GM18867 (cell line): ENCODE results near the gene ETNK1.

Source experiments
- ATAC-seq: cut with Tn5 transposase; IDR thresholded peaks from one replicate; pipeline ENCODE4 v1.9.1; 2021; ENCODE audit warnings: mild to moderate bottlenecking, moderate library complexity; ENCODE audit not compliant: unreplicated experiment

Gene ETNK1

GRCh38 chr12:22631863-22632463, 7.0 kb downstream of the ETNK1 start:
- no peak for ATAC-seq

- ATAC-seq, result no peak
These were observed 9.9 kb downstream of the ETNK1 start for GRCh38 chr12:22634883-22635282.

- ATAC-seq, result no peak
These were observed 10.8 kb downstream of the ETNK1 start for GRCh38 chr12:22635812-22636211.

GRCh38 chr12:22640851-22641250, 15.9 kb downstream of the ETNK1 start:
- ATAC-seq, result no peak

DNA sequence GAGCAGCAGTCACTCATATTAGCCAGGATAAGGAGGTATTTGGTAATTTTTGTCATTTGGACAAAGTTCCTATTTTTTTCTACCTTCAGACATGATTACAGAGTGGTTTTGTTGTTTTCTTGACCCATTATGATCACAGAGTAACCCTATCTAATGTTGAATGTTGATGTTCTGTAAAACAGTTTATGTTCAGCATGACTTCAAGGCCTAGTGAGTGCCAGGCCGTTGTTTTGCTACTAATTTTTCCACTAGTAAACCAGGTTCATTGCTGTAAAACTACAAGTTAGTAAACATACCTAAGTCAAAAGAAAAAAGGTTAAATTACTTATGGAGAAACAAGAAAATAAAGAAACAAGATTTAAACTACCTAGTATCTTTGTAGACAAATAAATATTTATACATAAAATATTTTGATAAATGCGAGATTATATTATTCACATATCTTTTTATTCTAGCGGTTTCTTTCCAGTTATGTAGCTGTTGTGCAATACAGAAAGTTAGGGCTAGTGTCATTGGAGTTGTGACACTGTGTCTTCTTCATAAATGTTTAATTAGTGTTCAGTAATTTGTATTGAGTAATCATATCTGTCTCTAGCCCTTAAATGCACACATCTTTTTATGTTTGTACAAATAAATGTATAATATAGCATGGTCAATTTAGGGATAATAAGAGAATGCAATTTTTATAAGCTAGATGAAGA, 16.5 kb downstream of the ETNK1 start:
- ATAC-seq, result no peak

DNA sequence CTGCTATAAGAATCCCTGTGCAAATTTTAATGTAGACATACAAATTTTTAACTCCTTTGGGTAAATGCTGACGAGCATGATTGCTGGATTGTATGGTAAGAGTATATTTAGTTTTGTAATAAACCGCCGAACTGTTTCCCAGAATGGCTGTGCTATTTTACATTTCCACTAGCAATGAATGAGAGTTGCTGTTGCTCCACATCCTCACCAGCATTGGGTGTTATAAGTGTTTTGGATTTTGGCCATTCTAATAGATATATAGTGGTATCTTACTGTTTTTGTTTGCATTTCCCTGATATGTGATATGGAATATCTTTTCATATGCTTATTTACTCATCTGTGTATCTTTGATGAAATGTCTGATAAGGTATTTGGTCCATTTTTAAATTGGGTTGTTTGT, 23.7 kb downstream of the ETNK1 start:
- ATAC-seq, result no peak

- ATAC-seq, result no peak
These were observed 28.1 kb downstream of the ETNK1 start for GRCh38 chr12:22653075-22653474.

DNA sequence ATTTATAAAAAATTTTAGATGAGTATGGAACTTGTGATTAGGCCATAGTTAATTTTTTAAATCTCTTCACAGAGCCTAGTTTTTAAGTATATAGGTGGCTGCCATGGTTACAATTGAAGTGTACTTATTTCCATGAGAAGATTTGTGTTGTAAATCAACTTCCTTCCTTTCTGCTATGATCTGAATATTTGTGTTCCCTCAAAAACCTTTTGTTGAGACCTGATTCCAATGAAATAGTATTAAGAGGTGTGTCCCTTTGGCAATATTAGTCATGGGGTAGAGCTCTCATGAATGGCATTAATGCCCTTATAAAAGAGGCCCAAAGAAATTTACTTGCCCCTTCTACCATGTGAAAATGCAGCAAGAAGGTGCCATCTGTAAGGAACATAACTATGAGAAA, 28.8 kb downstream of the ETNK1 start:
- ATAC-seq, result no peak

GRCh38 chr12:22656376-22656775, 31.4 kb downstream of the ETNK1 start:
- no peak for ATAC-seq

GRCh38 chr12:22656831-22657230, 31.9 kb downstream of the ETNK1 start:
- ATAC-seq, result no peak

- ATAC-seq, result no peak
These were observed 32.6 kb downstream of the ETNK1 start for GRCh38 chr12:22657538-22657937.

DNA sequence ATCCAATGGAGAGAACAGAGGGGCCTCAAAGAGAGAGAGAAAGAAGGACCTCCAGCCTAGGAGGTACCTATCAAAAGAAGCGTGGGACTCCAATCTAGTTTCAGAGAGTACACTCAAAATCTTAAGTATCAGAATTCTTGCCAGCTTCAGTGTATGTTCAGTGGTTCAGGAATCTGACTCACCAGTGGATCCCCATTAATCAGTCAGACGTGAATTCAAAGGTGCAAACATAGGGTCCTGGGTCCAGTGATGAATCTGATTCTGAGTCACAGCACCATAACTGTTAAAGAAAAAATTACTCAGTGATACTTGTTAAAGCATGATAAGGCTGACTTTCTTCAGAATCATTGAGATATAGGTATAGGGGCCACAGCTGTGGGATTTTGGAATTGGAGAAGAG, 33.2 kb downstream of the ETNK1 start:
- ATAC-seq, result no peak

DNA sequence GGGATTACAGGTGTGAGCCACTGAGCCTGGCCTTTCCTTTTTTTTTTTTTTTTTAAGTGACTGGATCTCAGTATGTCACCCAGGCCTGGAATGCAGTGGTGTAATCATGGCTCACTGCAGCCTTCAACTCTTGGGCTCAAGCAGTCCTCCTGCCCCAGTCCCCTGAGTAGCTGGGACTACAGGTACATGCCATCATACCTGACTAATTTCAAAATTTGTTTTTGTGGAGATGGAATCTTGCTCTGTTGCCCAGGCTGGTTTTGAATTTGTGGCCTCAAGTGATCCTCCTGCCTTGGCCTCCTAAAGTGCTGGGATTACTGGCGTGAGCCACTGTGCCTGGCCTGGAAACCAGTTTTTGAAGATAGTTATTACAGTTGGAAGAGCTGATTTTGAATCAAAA, 37.4 kb downstream of the ETNK1 start:
- ATAC-seq, result no peak

DNA sequence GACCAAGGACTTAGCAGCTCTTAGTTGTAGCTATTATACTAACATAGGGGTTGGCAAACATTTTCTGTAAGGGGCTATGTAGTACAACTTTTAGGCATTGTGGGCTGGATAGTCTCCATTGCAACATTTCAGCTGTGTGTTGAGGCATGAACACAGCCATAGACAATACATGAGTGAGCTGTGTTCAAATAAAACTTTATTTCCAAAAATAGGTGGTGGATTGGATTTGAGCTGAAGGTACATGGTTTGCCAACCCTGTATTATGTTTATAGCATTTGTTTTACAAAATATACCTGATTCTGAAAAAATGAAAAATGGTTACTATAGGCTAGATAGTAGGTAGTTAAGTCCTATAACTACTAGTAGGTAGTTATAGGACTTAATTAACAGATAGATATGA, 40.5 kb downstream of the ETNK1 start:
- no peak for ATAC-seq

GRCh38 chr12:22667122-22667521, 42.2 kb downstream of the ETNK1 start:
- ATAC-seq, result no peak

DNA sequence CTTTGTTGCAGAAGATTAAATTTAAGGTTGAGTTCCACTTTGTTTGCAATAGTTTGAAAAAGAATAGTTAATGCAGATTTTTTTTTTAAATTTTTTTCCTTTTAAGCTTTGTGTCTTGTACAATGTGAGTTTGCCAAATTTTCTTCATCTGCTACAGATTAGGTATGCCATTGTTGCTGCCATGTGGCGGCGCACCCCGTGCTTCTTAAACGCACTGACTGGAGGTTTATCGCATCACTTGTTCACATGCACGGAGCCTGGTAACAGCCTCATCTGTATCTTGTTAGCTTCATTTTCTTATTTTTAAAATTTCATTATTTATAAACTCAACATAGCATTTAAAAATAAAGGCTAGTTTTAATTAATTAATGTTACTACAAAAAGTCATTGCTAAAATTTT, 43.5 kb downstream of the ETNK1 start:
- ATAC-seq, result no peak

DNA sequence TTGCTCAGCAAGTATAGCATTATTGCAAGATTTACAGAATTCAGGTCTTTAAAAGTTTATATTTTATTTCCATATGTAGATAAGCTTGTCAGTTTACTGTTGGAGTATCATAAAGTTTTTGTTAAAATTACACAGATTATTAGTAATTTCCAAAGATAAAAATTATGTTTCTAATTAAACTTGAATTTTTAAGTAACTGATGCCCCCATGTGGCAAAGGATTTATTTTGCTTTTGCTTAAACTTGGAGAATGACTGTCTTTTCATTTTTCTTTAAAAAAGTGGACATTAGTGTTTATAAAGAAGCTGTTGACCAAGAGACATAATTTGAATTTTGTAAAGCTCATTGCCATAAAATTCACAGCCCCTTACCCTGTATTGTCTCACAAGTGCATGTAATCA, 45.8 kb downstream of the ETNK1 start:
- ATAC-seq, result no peak

DNA sequence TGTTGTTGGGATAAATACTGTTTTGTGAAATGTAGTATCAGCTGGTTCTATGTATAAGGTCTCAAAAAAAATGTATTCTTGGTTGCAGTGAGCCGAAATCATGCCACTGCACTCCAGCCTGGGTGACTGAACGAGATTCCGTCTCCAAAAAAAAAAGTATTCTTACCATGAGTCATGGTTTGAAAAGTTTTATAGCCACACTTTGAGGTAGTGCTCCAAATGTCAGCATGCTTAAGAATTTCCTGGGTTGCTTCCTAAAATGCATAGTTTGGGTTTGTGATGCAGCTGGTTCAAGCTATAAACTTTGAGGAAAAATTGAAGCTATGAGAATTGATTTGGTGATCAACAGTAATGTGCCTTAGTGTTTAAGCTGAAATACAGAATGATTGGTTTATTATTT, 48.0 kb downstream of the ETNK1 start:
- no peak for ATAC-seq

DNA sequence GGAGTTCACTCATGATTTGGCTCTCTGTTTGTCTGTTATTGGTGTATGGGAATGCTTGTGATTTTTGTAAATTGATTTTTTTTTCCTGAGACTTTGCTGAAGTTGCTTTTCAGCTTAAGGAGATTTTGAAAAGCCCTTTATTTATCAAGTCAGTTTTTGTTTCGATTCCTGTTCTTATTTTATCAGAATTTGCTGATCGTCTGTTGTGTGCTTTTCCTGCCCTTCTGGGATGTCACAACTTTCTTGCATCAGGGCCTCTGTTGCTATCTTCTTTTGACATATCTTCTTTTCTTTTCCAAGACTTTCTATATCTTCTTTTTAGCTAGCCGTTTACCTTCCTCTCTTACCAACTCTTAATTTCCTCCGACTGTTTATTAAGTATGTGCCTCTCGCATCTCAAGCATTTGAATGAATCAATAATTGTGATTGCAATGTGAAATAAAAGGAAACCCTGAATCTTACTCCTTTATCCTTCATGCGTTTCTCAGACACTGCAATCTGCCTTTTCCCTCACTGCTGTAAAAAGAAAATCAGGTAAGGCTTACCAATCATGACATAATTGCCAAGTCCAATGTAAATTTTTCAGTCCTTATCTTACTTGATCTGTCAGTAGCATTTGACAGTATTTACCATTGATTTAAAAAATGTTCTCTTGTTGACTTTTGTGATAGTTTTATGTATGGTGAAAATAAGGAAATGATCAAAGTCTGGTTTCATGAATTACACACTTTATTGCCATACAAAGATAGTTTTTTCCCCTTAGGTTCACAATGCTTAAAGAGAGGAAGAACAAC, 53.0 kb downstream of the ETNK1 start:
- ATAC-seq, result no peak

DNA sequence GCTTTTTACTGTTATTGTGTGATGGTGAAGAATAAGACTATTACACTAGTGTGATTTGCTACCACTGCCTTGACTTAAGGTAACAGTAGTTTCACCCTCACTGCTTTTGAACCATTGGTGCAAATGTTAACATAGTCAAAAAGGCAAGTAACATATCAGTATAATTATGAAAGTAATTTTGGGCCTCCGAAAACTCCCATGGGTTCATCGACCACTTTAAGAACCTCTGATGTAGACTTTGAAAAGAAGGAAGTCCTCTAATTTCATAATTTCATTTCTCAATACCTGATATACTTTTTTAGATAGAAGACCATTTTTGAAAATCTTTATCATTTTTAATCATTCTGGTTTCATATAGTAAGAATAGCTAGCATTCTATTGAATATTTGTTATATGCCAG, 57.7 kb downstream of the ETNK1 start:
- ATAC-seq, result peak; percentile 46

GRCh38 chr12:22683131-22683530, 58.2 kb downstream of the ETNK1 start:
- ATAC-seq, result no peak
